ENCODE data around the gene MTIF3. TPM values are rescaled to one million over a fixed set of nuclear protein-coding genes. Genes with fewer than 3 reads are reported as not detected.
A peak's percentile ranks its signal among the peaks of the same experiment; 100 is the strongest.

MTIF3 gene
- total RNA-seq, 2 experiments from 2014 or later = 45.7 to 67.6 TPM

DNA sequence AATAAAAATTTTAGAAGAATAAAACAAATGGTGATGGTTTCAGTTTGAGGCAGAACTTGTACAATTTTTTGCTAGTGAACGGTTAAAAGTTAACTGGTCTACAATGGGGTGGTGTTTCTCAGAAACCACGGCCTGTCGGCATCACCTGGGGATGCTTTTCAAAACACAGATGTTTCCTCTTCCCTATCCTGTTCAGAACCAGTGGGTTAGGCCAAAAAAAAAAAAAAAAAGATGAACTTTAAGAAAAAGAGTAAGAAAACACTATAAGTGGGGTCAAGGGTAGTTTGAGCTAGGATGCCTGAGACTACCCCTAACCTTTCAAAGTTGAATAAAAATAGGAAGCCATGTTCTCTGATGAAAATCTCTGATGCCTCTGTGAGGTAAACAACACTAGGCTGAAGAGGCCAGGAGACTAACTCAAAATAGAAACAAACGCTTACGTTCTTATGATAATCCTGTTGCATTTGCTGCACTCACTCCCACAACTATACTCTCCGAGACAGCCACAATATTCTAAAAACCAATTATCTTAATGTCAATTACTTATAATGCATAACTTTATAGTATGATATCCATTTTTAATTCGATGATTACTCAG is 3.3 kb downstream of the MTIF3 start:
- Mint-ChIP-seq H3K9me3 (no peaks in the 10 kb centered on the region), H3K36me3 (ENCODE audit: low read depth) (peaks cover 31% of the 10 kb centered on the region), H3K4me1 (peaks cover 66% of the 10 kb centered on the region), H3K27me3 (no peaks in the 10 kb centered on the region), H3K4me3 (peak overlapping the region; percentile 67), H3K27ac (peak overlapping the region; percentile 97)
- DNase-seq = peak; percentile 54
- ChIA-PET POLR2A (no interaction called here), CTCF (interaction anchor here (1.2 kb wide), 1 partner anchor 19 kb away, joined by 3 read pairs; no protein-coding TSS in a partner anchor)

DNA sequence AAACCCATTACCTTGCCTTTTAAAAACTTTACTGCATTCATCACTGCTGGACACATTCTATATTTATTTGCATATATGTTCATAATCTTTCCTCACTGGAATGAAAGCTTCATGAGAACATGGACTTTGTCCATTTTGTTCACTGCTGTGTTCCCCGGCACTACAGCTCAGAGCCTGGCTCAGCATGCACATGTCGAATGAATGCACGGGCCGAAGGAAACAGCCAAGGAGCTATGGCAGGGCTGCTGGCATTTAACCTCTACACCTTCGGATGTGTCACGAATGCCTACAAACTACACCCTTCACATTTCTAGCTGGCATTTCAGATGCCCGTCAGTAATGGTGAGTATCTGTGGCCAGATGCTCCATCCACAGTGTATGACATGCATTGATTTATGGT is 7.6 kb downstream of the MTIF3 start:
- H3K9me3 Mint-ChIP-seq = no peaks in the 10 kb centered on the region
- ChIA-PET CTCF (interaction anchor here (1.2 to 3.8 kb wide), 2 partner anchors 10 to 15 kb away, joined by 3 to 23 read pairs; no protein-coding TSS in a partner anchor), POLR2A (interaction anchor here (1.6 kb wide), 1 partner anchor 17 kb away, joined by 4 read pairs; no protein-coding TSS in a partner anchor)
- peak overlapping the region; percentile 77 for H3K27ac Mint-ChIP-seq
- peaks cover 74% of the 10 kb centered on the region for H3K4me1 Mint-ChIP-seq
- H3K27me3 Mint-ChIP-seq = no peaks in the 10 kb centered on the region
- DNase-seq = no peak
- H3K36me3 Mint-ChIP-seq (ENCODE audit: low read depth) = peaks cover 56% of the 10 kb centered on the region
- H3K4me3 Mint-ChIP-seq = peak overlapping the region; percentile 60

DNA sequence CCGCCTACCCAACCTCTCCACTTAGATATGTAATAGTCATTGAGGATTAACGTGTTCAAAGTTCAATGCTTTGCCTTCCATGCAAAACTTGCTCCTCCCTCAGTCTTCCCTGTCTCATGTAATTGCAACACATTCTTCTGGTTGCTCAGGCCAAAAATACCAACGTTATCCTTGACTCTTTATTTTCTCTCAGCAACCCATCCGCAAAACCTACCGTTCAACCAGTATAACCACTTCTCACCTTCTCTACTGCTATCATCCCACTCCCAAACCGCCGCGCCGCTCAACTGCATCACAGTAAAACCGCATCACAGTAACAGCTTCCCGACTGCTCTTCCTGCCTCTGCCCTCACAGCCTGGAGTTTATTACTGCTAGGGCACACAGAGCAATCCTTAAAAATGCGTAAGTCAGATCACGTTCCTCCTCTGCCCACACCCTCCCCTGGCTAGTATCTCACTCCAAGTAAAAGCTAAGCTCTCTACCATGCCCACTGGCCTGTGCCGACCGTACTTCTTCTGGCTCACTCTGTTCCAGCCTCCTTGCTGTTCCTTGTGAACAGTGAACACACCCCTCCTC is 8.2 kb downstream of the MTIF3 start:
- no peaks in the 10 kb centered on the region for H3K9me3 Mint-ChIP-seq
- peaks cover 61% of the 10 kb centered on the region for H3K36me3 Mint-ChIP-seq (ENCODE audit: low read depth)
- POLR2A ChIA-PET = interaction anchor here (1.6 kb wide), 1 partner anchor 16 kb away, joined by 4 read pairs; no protein-coding TSS in a partner anchor
- DNase-seq = peak; percentile 44
- peak overlapping the region; percentile 77 for H3K27ac Mint-ChIP-seq
- CTCF ChIA-PET = interaction anchor here (0.8 to 1.2 kb wide), 2 partner anchors 11 to 84 kb away, joined by 3 read pairs; no protein-coding TSS in a partner anchor
- H3K4me1 Mint-ChIP-seq = peaks cover 73% of the 10 kb centered on the region
- peak overlapping the region; percentile 60 for H3K4me3 Mint-ChIP-seq
- H3K27me3 Mint-ChIP-seq = no peaks in the 10 kb centered on the region

DNA sequence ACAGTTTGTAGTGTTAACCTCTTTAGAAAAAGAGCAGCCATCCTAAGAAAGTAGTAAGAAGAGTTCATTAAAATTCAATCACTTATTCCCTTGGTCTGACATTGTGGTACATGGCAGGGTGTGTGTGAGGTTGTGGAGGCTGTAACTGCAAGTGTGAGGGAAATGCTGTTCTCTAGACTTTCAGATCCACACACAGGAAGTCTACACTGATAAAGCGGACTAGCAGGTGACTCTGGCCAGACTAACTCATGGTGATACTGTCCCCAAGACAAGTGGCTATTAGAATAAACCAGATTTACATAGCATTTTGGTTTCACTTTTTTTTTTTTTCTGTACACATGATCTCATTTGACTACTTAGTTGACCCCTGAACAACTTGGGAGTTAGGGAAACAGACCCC is 10.0 kb downstream of the MTIF3 start:
- Mint-ChIP-seq H3K27me3 (no peaks in the 10 kb centered on the region), H3K4me3 (no peak overlapping the region), H3K9me3 (no peaks in the 10 kb centered on the region), H3K27ac (peak overlapping the region; percentile 69), H3K36me3 (ENCODE audit: low read depth) (peaks cover 69% of the 10 kb centered on the region), H3K4me1 (peaks cover 62% of the 10 kb centered on the region)
- CTCF ChIA-PET = interaction anchor here (0.9 to 1.6 kb wide), 2 partner anchors 14 to 46 kb away, joined by 3 to 5 read pairs; no protein-coding TSS in a partner anchor
- POLR2A ChIA-PET = no interaction called here
- DNase-seq = no peak

DNA sequence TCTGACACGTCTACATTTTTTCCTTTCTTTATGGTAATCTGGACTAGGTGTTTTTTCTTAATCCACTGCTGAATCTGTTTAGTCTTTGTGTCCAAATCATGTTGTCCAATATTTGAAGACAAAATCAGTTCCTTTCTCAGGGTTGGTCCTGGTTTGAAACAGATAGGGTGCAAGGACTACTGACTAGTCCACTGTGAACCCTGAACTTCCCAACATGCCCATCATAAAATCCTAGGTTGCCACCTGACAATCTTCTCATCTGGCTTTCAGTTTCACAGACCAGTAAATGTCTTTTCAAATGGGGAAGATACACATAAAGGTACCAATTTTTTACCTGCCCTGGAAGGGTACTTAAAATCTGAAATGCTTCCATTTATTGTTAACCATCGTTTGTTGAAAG is 13.2 kb downstream of the MTIF3 start:
- Mint-ChIP-seq H3K27me3 (no peaks in the 10 kb centered on the region), H3K9me3 (no peaks in the 10 kb centered on the region), H3K4me3 (no peak overlapping the region), H3K4me1 (peaks cover 58% of the 10 kb centered on the region), H3K27ac (no peak overlapping the region), H3K36me3 (ENCODE audit: low read depth) (peaks cover 80% of the 10 kb centered on the region)
- ChIA-PET POLR2A (interaction anchor here (0.6 kb wide), 1 partner anchor 24 kb away, joined by 7 read pairs; no protein-coding TSS in a partner anchor), CTCF (interaction anchor here (0.7 to 2.2 kb wide), 2 partner anchors 12 to 163 kb away, joined by 3 to 6 read pairs; partner anchors contain the start of gene GTF3A)
- no peak for DNase-seq

DNA sequence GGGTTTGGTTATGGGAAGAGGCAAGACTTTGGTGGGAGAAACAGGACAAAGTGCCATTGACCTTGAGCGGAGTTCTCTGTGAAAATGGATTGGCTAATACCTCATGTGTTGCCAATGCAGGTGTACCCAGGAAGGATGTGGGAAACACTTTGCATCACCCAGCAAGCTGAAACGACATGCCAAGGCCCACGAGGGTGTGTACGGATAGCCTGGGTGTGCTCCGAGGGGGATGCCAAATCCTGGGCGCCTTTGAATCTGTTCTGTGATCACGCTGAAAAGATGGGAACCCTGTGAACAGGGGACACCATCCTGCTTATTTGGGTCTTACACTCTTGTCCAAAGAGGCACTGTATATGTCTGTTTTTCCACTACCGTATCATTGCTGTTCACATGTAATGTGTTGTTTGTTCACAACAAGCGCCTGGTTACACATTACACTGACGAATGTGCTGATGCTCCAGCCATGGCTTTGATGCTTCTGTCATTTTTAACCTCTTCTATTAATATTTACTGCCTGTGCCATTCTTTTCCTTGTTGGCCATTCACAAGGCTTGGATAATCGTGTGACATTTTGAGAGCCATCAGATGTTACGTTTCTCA is 17.7 kb downstream of the MTIF3 start:
- Mint-ChIP-seq H3K9me3 (no peaks in the 10 kb centered on the region), H3K4me3 (no peak overlapping the region), H3K36me3 (ENCODE audit: low read depth) (peaks cover 77% of the 10 kb centered on the region), H3K27ac (peak overlapping the region; percentile 23), H3K27me3 (no peaks in the 10 kb centered on the region), H3K4me1 (peaks cover 52% of the 10 kb centered on the region)
- ChIA-PET CTCF (interaction anchor here (0.8 to 1.7 kb wide), 5 partner anchors 9 to 28 kb away, joined by 3 to 7 read pairs (median 3); partner anchors contain the start of gene GTF3A), POLR2A (interaction anchor here (0.7 to 0.8 kb wide), 2 partner anchors 18 to 47 kb away, joined by 3 read pairs; no protein-coding TSS in a partner anchor)
- DNase-seq = no peak

DNA sequence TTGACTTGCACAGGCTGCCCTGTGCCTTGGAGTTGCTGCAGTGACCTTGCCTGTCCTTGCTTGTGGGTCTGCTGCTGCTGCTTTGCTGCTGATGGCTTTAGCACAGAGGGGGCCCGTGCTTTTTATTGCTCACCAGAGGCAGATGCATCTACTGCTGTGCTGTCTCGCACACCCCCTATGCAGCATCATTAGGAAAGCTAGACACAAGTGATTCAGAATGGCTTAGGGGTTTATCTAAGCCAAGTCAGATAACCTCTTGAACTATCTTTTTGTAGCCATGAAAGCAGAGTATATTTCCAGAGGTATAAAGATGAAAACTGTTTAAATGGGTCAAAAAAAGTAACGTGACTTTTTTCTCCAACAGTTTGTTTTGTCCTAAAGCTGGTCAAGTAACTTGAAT is 18.2 kb downstream of the MTIF3 start:
- Mint-ChIP-seq H3K9me3 (no peaks in the 10 kb centered on the region), H3K27me3 (no peaks in the 10 kb centered on the region), H3K4me1 (peaks cover 53% of the 10 kb centered on the region), H3K36me3 (ENCODE audit: low read depth) (peaks cover 77% of the 10 kb centered on the region), H3K27ac (peak overlapping the region; percentile 23), H3K4me3 (no peak overlapping the region)
- DNase-seq = no peak
- POLR2A ChIA-PET = no interaction called here
- CTCF ChIA-PET = interaction anchor here (0.8 to 1.7 kb wide), 4 partner anchors 8 to 28 kb away, joined by 3 to 7 read pairs (median 3); partner anchors contain the start of gene GTF3A

DNA sequence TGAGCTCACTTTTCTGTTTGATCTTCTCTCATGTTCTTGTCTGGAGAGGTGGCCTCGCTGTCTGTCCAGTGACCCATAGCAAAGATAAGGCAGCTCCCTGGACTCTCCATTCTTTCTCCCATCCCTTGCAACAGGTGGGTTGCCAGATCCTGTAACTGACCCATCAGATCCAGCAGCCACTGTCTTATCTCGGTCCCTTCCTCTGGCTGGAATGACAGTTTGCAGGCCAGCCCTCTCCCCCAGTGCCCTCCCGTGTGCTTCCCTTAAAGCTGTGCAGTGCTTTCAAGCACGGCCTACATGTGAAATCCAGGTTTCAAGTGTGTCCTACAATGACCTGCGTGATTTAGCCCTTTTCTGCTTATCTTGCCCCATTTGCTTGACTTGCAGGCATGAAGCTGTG is 22.2 kb downstream of the MTIF3 start:
- peak overlapping the region; percentile 50 for H3K4me3 Mint-ChIP-seq
- H3K27ac Mint-ChIP-seq = peak overlapping the region; percentile 97
- ChIA-PET POLR2A (no interaction called here), CTCF (interaction anchor here (0.5 to 4.8 kb wide), 4 partner anchors 15 to 481 kb away, joined by 3 to 23 read pairs (median 5); no protein-coding TSS in a partner anchor)
- no peak for DNase-seq
- H3K4me1 Mint-ChIP-seq = peaks cover 74% of the 10 kb centered on the region
- H3K9me3 Mint-ChIP-seq = no peaks in the 10 kb centered on the region
- peaks cover 66% of the 10 kb centered on the region for H3K36me3 Mint-ChIP-seq (ENCODE audit: low read depth)
- no peaks in the 10 kb centered on the region for H3K27me3 Mint-ChIP-seq

DNA sequence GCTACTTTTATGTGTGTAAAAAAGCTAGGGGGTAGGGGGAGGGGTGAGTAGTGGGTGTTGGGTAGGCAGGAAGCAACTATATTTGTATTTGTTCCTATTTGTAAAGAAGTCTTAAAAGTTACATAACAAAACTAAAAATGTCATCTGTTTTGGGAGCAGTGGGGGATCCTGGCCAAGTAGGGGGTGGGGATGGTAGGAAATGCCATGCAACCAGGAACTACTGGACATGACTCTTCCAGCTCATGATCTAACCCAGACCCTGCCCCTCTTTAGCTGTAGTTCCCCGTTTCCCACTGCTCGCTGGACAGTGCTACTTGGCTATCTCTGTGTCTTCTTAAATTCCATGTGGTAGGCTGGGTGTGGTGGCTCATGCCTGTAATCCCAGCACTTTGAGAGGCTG is 22.7 kb downstream of the MTIF3 start:
- Mint-ChIP-seq H3K27ac (peak overlapping the region; percentile 97), H3K4me3 (peak overlapping the region; percentile 87), H3K4me1 (peaks cover 71% of the 10 kb centered on the region), H3K36me3 (ENCODE audit: low read depth) (peaks cover 60% of the 10 kb centered on the region), H3K27me3 (no peaks in the 10 kb centered on the region), H3K9me3 (no peaks in the 10 kb centered on the region)
- no peak for DNase-seq
- ChIA-PET CTCF (interaction anchor here (0.8 to 4.8 kb wide), 3 partner anchors 14 to 20 kb away, joined by 3 to 23 read pairs (median 6); no protein-coding TSS in a partner anchor), POLR2A (no interaction called here)

DNA sequence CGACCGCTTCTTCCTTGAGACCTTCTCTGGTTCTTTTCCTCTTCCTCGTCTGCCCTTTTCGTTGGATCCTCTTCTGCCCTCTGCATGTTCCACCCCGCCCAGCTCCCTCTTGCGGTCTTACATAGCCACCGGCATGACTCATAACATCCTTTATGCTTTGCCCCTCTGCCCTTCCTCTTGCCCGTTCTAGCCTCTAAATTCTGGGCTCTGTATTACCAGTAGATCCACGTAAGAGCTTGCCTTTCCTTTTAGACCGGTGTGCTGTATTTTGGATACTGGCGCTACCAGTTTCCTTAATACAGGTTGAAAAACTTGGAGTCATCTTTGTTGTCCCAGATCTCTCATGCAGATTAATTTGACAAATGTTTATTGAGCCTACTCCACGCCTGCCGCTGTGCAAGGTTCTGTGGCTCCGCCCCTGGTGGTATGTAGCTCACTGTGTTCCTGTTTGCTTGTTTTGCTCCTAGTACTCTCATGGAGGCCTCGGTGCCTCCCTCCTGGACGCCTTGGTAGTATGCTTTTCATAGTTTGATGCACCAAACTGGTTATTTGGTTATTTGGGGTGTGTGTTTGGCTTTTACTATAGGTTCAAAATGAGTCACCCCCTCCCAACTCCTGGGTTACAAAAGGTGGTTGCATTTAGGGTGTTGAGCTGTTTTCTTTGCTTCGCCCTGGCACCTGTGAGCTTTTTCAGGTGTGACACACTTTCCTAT is 24.3 kb downstream of the MTIF3 start:
- no peaks in the 10 kb centered on the region for H3K27me3 Mint-ChIP-seq
- peak; percentile 87 for DNase-seq
- peak overlapping the region; percentile 87 for H3K4me3 Mint-ChIP-seq
- ChIA-PET CTCF (interaction anchor here (0.5 to 4.8 kb wide), 10 partner anchors 9 to 433 kb away, joined by 3 to 23 read pairs (median 4); no protein-coding TSS in a partner anchor), POLR2A (interaction anchor here (1.4 to 1.8 kb wide), 3 partner anchors 16 to 30 kb away, joined by 3 to 10 read pairs (median 4); partner anchors contain the start of gene MTIF3)
- H3K9me3 Mint-ChIP-seq = no peaks in the 10 kb centered on the region
- H3K27ac Mint-ChIP-seq = peak overlapping the region; percentile 97
- H3K36me3 Mint-ChIP-seq (ENCODE audit: low read depth) = peaks cover 45% of the 10 kb centered on the region
- peaks cover 61% of the 10 kb centered on the region for H3K4me1 Mint-ChIP-seq

DNA sequence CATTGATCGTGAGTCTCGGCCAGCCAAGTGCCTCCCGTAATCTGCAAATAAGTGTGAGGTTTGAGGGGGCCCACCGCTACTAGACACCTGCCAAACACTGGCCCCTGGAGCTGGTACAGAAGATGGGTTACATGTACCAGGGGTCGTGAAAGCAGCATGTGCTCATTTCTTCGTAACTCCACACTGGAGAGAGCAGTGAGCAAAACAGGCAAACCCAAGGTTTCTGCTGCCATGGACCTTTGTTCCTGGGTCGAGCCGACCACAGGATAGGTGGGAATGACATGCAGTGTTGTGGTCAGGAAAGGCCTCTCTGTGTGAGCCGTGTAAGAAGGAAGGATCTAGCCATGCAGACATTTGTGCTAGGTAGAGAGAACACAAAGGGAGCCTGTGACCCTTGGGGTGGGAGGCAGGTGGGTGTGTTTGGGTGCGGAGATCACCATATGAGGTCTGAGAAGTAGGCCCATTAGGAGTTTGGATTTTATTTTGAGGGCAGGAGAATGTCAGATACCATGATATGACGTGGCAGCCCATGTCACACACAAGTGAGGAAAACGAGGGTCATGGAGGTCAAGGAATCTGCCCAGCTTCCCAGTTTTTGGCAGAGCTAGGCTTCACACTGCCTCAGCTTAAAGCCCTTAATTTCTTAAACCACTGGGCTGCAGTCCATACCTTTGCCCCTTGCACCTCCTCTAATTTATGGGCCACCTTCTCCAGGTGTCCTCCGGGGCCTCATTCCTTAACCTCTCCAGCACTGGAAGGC is 25.0 kb downstream of the MTIF3 start:
- DNase-seq = no peak
- H3K4me1 Mint-ChIP-seq = peaks cover 54% of the 10 kb centered on the region
- ChIA-PET POLR2A (interaction anchor here (1.4 to 1.8 kb wide), 2 partner anchors 17 to 25 kb away, joined by 4 to 10 read pairs; partner anchors contain the start of gene MTIF3), CTCF (interaction anchor here (1.0 to 4.8 kb wide), 6 partner anchors 11 to 29 kb away, joined by 3 to 23 read pairs (median 4); no protein-coding TSS in a partner anchor)
- peak overlapping the region; percentile 87 for H3K4me3 Mint-ChIP-seq
- H3K27ac Mint-ChIP-seq = peak overlapping the region; percentile 97
- H3K36me3 Mint-ChIP-seq (ENCODE audit: low read depth) = peaks cover 38% of the 10 kb centered on the region
- H3K27me3 Mint-ChIP-seq = no peaks in the 10 kb centered on the region
- no peaks in the 10 kb centered on the region for H3K9me3 Mint-ChIP-seq

All from activated CD4-positive, alpha-beta T cell treated with anti-CD3 and anti-CD28 coated beads, Interleukin-2, amount 10 ng/mL, durations not matched to agents 7 days and 5 days (primary cell).